HepG2 (cell line): ENCODE data around the gene STX5. TPM values are rescaled to one million over a fixed set of nuclear protein-coding genes. Genes with fewer than 3 reads are reported as not detected.
A peak's percentile ranks its signal among the peaks of the same experiment; 100 is the strongest.

ENCODE experiments used
- CCAR2 ChIP-seq: fragments of 200-400 bp; formaldehyde crosslinking; optimal IDR thresholded peaks from 2 replicates; pipeline ENCODE3; 2018; ENCODE audit warnings: low read depth, mild to moderate bottlenecking, low read length, moderate library complexity
- ETV6 ChIP-seq: sonication (generic); formaldehyde crosslinking; conservative IDR thresholded peaks from 2 replicates; pipeline ENCODE4 v1.4.0; 2020; ENCODE audit warnings: missing genetic modification reagents
- HNRNPLL ChIP-seq: fragments of 200-400 bp; formaldehyde crosslinking; IDR thresholded peaks from 2 replicates; pipeline ENCODE4 v1.6.1; 2017; ENCODE audit warnings: mild to moderate bottlenecking, low read depth, low read length; ENCODE audit not compliant: poor library complexity, severe bottlenecking
- KDM4B ChIP-seq: sonication (generic); formaldehyde crosslinking; IDR thresholded peaks from 2 replicates; pipeline ENCODE4 v1.4.0; 2020; ENCODE audit warnings: missing genetic modification reagents
- NR2F2 ChIP-seq: IDR thresholded peaks from 2 replicates; pipeline ENCODE4 v1.6.1; 2012; ENCODE audit warnings: low read depth, inconsistent platforms, borderline replicate concordance
- PBX2 ChIP-seq: IDR thresholded peaks from 2 replicates; pipeline ENCODE4 v1.6.1; 2016; ENCODE audit warnings: control low read depth
- POGK ChIP-seq: sonication (generic); formaldehyde crosslinking; conservative IDR thresholded peaks from 2 replicates; pipeline ENCODE4 v1.8.0; 2022; ENCODE audit warnings: mild to moderate bottlenecking, moderate library complexity, missing genetic modification reagents
- ZBTB7B ChIP-seq: sonication (generic); formaldehyde crosslinking; IDR thresholded peaks from 2 replicates; pipeline ENCODE4 v1.4.0; 2020; ENCODE audit warnings: missing genetic modification reagents
- ZFP1 ChIP-seq: IDR thresholded peaks from 2 replicates; pipeline ENCODE4 v1.6.1; 2016
- ZNF24 ChIP-seq: fragments of 450-650 bp; IDR thresholded peaks from 2 replicates; pipeline ENCODE4 v1.6.1; 2017; ENCODE audit warnings: antibody characterized with exemption, mild to moderate bottlenecking
- ZNF292 ChIP-seq: sonication (generic); formaldehyde crosslinking; IDR thresholded peaks from 2 replicates; pipeline ENCODE4 v1.8.1; 2022; ENCODE audit warnings: mild to moderate bottlenecking, low read depth, missing genetic modification reagents, borderline replicate concordance
- ZNF30 ChIP-seq: sonication (generic); formaldehyde crosslinking; IDR thresholded peaks from 2 replicates; pipeline ENCODE4 v1.5.0; 2020; ENCODE audit warnings: mild to moderate bottlenecking, missing genetic modification reagents
- ZNF512 ChIP-seq: sonication (generic); formaldehyde crosslinking; IDR thresholded peaks from 2 replicates; pipeline ENCODE4 v1.4.0; 2020; ENCODE audit warnings: mild to moderate bottlenecking, missing genetic modification reagents
- ZNF687 ChIP-seq: sonication (generic); formaldehyde crosslinking; IDR thresholded peaks from 2 replicates; pipeline ENCODE4 v1.5.1; 2020; ENCODE audit warnings: mild to moderate bottlenecking, missing genetic modification reagents, moderate library complexity
- ZNF691 ChIP-seq: sonication (generic); formaldehyde crosslinking; IDR thresholded peaks from 2 replicates; pipeline ENCODE4 v1.4.0; 2020; ENCODE audit warnings: missing genetic modification reagents, low read depth, mild to moderate bottlenecking, borderline replicate concordance
- ZNF747 ChIP-seq: sonication (generic); formaldehyde crosslinking; IDR thresholded peaks from 2 replicates; pipeline ENCODE4 v1.8.1; 2023; ENCODE audit warnings: missing genetic modification reagents, mild to moderate bottlenecking, borderline replicate concordance
- ZSCAN31 ChIP-seq: sonication (generic); formaldehyde crosslinking; IDR thresholded peaks from 2 replicates; pipeline ENCODE4 v1.5.0; 2020; ENCODE audit warnings: low read depth, mild to moderate bottlenecking, missing genetic modification reagents
- polyA plus RNA-seq, 8 experiments: library from polyadenylated mRNA; depleted of rRNA in 3 of 8; stranded (reverse) in 7 of 8; unstranded in 1 of 8; fragments of >200 nt; fragmentation: Illumina TruSeq in 4 of 8; extraction: Trizol in 4 of 8; gene quantifications; 2 replicates each; pipeline versions ENCODE4 v1.2.1 to v1.2.3, GENCODE V29; 2011 to 2016; ENCODE audit warnings: low read depth in 4 of 8, missing spikeins in 1 of 8, mixed read lengths in 1 of 8; ENCODE audit not compliant: insufficient read depth in 1 of 8
- total RNA-seq, 5 experiments: library from RNA; depleted of rRNA; stranded (reverse); fragments of >200 nt; fragmentation: Illumina TruSeq; extraction: Trizol; gene quantifications; 2 replicates each; pipeline ENCODE4 v1.2.3, GENCODE V29; 2016; ENCODE audit warnings: low read depth in 1 of 5

STX5 gene
- total and polyA plus RNA-seq, 2 of the 13 experiments (the other 11 are each of a cell fraction or from before 2014, with no cell fraction given) = 26.9 to 30.0 TPM

GRCh38 chr11:62839050-62839945, 7.4 kb upstream of the STX5 start, which contains the start of gene WDR74 (continued):
- TF ChIP-seq ZFP1 (no peak; the same call in 1 of the 2 replicates), ZSCAN31 (CRISPR knock-in tag) (peak; percentile 35; the same call in 1 of the 2 replicates), PBX2 (CRISPR knock-in tag) (no peak), ZNF691 (CRISPR knock-in tag) (0 out of 2 replicates have a peak, but pooled peaks have one; percentile 65), NR2F2 (no peak), ZNF687 (peak; percentile 91), ZNF24 (no peak), ZBTB7B (peak; percentile 44; the same call in 1 of the 2 replicates), CCAR2 (no peak), ZNF292 (CRISPR knock-in tag) (no peak), ZNF30 (CRISPR knock-in tag) (no peak), POGK (CRISPR knock-in tag) (peak; percentile 91), KDM4B (CRISPR knock-in tag) (peak; percentile 90; the same call in 1 of the 2 replicates), ETV6 (CRISPR knock-in tag) (peak; percentile 55; the same call in 1 of the 2 replicates), ZNF512 (CRISPR knock-in tag) (no peak), ZNF747 (CRISPR knock-in tag) (0 out of 2 replicates have a peak, but pooled peaks have one; percentile 68), HNRNPLL (peak; percentile 94)
